Fibroblast of the aortic adventitia (primary cell): ENCODE data around the gene UNC5C. TPM values are rescaled to one million over a fixed set of nuclear protein-coding genes. Genes with fewer than 3 reads are reported as not detected.

Experiments used
- DNase-seq: peaks from one replicate; pipeline ENCODE4 v3.0.0-alpha.2; 2010; ENCODE audit warnings: low read depth
- H3K4me3 ChIP-seq: 2 replicates; pipeline ENCODE4 v1.5.1; 2011; ENCODE audit warnings: low read depth, mild to moderate bottlenecking, control low read depth, low read length, moderate library complexity
- total RNA-seq: library from RNA; depleted of rRNA; stranded (reverse); fragments of >200 nt; gene quantifications from 2 replicates; pipeline ENCODE4 v1.2.3, GENCODE V29; 2012; ENCODE audit warnings: low replicate concordance
- TF ChIP-seq, protein P1 (sequence below): IDR thresholded peaks from 2 replicates; pipeline ENCODE4 v1.5.1; 2011; ENCODE audit warnings: mild to moderate bottlenecking, low read length, control low read depth, inconsistent platforms; ENCODE audit not compliant: insufficient read depth

UNC5C gene
- total RNA-seq, 1 donor, result 2.2 TPM

DNA sequence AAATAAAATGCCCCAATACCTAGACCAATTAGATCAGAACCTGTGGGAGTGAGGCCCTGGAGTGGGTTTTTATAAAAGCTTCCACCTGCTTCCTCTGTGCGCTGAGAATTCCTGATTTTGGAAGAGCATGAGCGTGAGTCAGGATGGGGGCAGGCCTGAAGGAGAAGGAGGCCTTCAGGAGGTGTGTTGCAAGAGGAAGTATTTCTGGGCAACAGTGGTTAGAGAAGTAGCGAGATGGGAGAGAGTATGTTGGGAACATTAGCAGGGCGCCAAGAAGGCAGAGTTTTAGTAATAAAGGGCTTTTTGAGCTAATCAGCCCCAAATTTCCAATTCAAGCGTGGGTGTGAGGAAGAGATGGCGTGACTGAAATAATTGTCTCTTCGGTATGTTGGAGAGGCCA, 349.8 kb downstream of the UNC5C start:
- H3K4me3 ChIP-seq, result no peak overlapping the region
- TF ChIP-seq, protein P1, sequence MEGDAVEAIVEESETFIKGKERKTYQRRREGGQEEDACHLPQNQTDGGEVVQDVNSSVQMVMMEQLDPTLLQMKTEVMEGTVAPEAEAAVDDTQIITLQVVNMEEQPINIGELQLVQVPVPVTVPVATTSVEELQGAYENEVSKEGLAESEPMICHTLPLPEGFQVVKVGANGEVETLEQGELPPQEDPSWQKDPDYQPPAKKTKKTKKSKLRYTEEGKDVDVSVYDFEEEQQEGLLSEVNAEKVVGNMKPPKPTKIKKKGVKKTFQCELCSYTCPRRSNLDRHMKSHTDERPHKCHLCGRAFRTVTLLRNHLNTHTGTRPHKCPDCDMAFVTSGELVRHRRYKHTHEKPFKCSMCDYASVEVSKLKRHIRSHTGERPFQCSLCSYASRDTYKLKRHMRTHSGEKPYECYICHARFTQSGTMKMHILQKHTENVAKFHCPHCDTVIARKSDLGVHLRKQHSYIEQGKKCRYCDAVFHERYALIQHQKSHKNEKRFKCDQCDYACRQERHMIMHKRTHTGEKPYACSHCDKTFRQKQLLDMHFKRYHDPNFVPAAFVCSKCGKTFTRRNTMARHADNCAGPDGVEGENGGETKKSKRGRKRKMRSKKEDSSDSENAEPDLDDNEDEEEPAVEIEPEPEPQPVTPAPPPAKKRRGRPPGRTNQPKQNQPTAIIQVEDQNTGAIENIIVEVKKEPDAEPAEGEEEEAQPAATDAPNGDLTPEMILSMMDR, result no peak
- no peak for DNase-seq

- no peak for DNase-seq
- H3K4me3 ChIP-seq, result no peak overlapping the region
- TF ChIP-seq, protein P1, result no peak
Observed at GRCh38 chr4:95197353-95197752, 351.4 kb downstream of the UNC5C start.

- no peak for DNase-seq
- TF ChIP-seq, protein P1, result no peak
- H3K4me3 ChIP-seq, result no peak overlapping the region
Observed at GRCh38 chr4:95193391-95194224, 355.2 kb downstream of the UNC5C start.

GRCh38 chr4:95191537-95191936, 357.2 kb downstream of the UNC5C start:
- no peak for DNase-seq
- TF ChIP-seq, protein P1, result no peak
- H3K4me3 ChIP-seq, result no peak overlapping the region

- TF ChIP-seq, protein P1, result no peak
- DNase-seq, result no peak
- H3K4me3 ChIP-seq, result no peak overlapping the region
Observed at GRCh38 chr4:95190751-95191436, 357.9 kb downstream of the UNC5C start.

GRCh38 chr4:95188701-95189370, 359.9 kb downstream of the UNC5C start:
- TF ChIP-seq, protein P1, result no peak
- DNase-seq, result no peak
- H3K4me3 ChIP-seq, result no peak overlapping the region
